ENCODE measurements around the gene PDZRN4. TPM values are rescaled to one million over a fixed set of nuclear protein-coding genes. Genes with fewer than 3 reads are reported as not detected.

The PDZRN4 gene
- total RNA-seq, 1 experiment from 2014 or later: not detected

DNA sequence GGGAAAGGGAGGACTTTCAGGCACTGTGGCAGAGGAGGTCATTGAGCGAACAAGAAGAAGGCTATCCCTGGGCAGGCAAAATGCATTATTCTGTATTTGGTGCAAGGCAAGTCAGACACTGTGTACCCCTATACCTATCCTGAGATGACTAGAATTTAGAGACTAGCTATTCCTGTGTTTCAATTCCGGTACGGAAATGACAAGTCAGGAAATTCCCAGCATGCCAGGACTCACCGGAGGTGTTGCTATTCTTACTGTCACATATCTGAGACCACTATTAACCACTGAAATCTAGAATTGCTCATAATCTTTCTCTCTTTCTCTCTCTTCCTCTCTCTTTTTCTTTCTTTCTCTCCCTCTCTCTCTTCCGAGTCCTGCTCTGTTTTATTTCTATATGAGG lies 297.1 kb downstream of the PDZRN4 start:
- ChIA-PET CTCF (no interaction called here), POLR2A (no interaction called here)
- no peaks in the 10 kb centered on the region for H3K36me3 ChIP-seq (ENCODE audit: control insufficient read depth, insufficient read depth, low read length)
- intact Hi-C loops (cut with micrococcal nuclease; ENCODE audit: unreplicated experiment): no loop called here
- H3K4me1 ChIP-seq: no peaks in the 10 kb centered on the region
- no peak overlapping the region for H3K27ac Mint-ChIP-seq (ENCODE audit: unreplicated experiment)
- no peak for DNase-seq
- no peaks in the 10 kb centered on the region for H3K27me3 ChIP-seq (replicated peaks; ENCODE audit: control insufficient read depth, insufficient read depth, low read length)
- H3K27me3 Mint-ChIP-seq (ENCODE audit: insufficient read depth, unreplicated experiment): no peaks in the 10 kb centered on the region
- no TSS peak for BruUV-seq (replicated peaks)
- no peaks in the 10 kb centered on the region for H3K4me1 Mint-ChIP-seq (ENCODE audit: low read depth, unreplicated experiment)
- no peaks in the 10 kb centered on the region for H3K9me3 ChIP-seq
- no peak overlapping the region for H3K4me3 Mint-ChIP-seq (ENCODE audit: unreplicated experiment)
- no peaks in the 10 kb centered on the region for H3K9me3 Mint-ChIP-seq (ENCODE audit: unreplicated experiment)
- TF ChIP-seq, protein P1, sequence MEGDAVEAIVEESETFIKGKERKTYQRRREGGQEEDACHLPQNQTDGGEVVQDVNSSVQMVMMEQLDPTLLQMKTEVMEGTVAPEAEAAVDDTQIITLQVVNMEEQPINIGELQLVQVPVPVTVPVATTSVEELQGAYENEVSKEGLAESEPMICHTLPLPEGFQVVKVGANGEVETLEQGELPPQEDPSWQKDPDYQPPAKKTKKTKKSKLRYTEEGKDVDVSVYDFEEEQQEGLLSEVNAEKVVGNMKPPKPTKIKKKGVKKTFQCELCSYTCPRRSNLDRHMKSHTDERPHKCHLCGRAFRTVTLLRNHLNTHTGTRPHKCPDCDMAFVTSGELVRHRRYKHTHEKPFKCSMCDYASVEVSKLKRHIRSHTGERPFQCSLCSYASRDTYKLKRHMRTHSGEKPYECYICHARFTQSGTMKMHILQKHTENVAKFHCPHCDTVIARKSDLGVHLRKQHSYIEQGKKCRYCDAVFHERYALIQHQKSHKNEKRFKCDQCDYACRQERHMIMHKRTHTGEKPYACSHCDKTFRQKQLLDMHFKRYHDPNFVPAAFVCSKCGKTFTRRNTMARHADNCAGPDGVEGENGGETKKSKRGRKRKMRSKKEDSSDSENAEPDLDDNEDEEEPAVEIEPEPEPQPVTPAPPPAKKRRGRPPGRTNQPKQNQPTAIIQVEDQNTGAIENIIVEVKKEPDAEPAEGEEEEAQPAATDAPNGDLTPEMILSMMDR (IDR thresholded peaks at IDR 0.05; ENCODE audit: insufficient read depth in 1 of 2, low read depth in 1 of 2, low read length in 1 of 2, severe bottlenecking in 1 of 2, unreplicated experiment in 1 of 2): no peak
- no peaks in the 10 kb centered on the region for H3K36me3 Mint-ChIP-seq (ENCODE audit: insufficient read depth, unreplicated experiment)
- no peak overlapping the region for H3K4me3 ChIP-seq (ENCODE audit: low read depth, low read length)

DNA sequence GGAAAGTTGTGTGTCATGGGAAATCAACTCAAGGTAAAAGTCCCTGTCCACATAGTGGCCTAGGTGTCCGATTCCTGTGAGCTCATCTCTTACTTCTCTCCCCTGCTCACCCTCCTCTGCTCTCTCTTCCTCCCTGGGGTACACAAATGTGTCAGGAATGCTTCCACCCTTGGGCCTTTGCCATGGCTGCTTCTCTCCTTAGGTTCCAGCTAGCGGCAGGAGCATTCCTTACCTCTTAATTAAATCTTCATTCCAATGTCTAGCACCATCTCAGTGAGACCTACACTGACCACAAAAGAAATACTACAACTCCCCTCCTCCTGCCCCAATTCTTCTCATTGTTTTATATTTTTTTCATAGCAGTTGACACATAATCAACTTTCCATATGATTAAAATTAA lies 298.6 kb downstream of the PDZRN4 start:
- DNase-seq: no peak
- Mint-ChIP-seq H3K9me3 (ENCODE audit: unreplicated experiment) (no peaks in the 10 kb centered on the region), H3K27me3 (ENCODE audit: insufficient read depth, unreplicated experiment) (peaks cover 4% of the 10 kb centered on the region), H3K36me3 (ENCODE audit: insufficient read depth, unreplicated experiment) (no peaks in the 10 kb centered on the region), H3K27ac (ENCODE audit: unreplicated experiment) (no peak overlapping the region), H3K4me3 (ENCODE audit: unreplicated experiment) (no peak overlapping the region), H3K4me1 (ENCODE audit: low read depth, unreplicated experiment) (no peaks in the 10 kb centered on the region)
- no TSS peak for BruUV-seq (replicated peaks)
- no peaks in the 10 kb centered on the region for H3K9me3 ChIP-seq
- intact Hi-C loops (cut with micrococcal nuclease; ENCODE audit: unreplicated experiment): no loop called here
- TF ChIP-seq, protein P1 (IDR thresholded peaks at IDR 0.05; ENCODE audit: insufficient read depth in 1 of 2, low read depth in 1 of 2, low read length in 1 of 2, severe bottlenecking in 1 of 2, unreplicated experiment in 1 of 2): no peak
- no peaks in the 10 kb centered on the region for H3K4me1 ChIP-seq
- no peaks in the 10 kb centered on the region for H3K27me3 ChIP-seq (replicated peaks; ENCODE audit: control insufficient read depth, insufficient read depth, low read length)
- H3K36me3 ChIP-seq (ENCODE audit: control insufficient read depth, insufficient read depth, low read length): no peaks in the 10 kb centered on the region
- POLR2A ChIA-PET: no interaction called here
- H3K4me3 ChIP-seq (ENCODE audit: low read depth, low read length): no peak overlapping the region
- CTCF ChIA-PET: no interaction called here

DNA sequence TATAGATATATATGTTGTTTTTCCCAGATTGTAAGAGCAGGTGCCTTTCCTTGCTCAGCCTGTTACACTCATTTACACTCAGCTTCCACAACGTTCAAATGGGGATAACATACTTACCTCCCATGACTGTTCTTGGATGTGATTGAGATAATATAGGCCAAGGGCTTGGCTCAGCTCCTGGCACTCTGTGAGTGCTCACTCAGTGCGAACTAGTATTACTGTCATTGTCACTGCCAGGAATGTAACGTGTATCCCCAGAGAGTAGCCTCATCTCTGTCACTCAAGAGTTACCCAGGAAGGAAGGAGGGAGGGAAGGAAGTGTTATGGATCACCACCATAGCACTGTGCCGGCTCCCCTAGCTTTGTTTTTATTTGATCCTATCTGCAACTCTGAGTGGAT lies 307.9 kb downstream of the PDZRN4 start:
- no peaks in the 10 kb centered on the region for H3K9me3 Mint-ChIP-seq (ENCODE audit: unreplicated experiment)
- no peak overlapping the region for H3K4me3 Mint-ChIP-seq (ENCODE audit: unreplicated experiment)
- H3K9me3 ChIP-seq: no peaks in the 10 kb centered on the region
- POLR2A ChIA-PET: no interaction called here
- no peak for DNase-seq
- BruUV-seq (replicated peaks): no TSS peak
- CTCF ChIA-PET: no interaction called here
- intact Hi-C loops (cut with micrococcal nuclease; ENCODE audit: unreplicated experiment): no loop called here
- H3K4me3 ChIP-seq (ENCODE audit: low read depth, low read length): no peak overlapping the region
- peaks cover 14% of the 10 kb centered on the region for H3K27me3 Mint-ChIP-seq (ENCODE audit: insufficient read depth, unreplicated experiment)
- H3K36me3 Mint-ChIP-seq (ENCODE audit: insufficient read depth, unreplicated experiment): no peaks in the 10 kb centered on the region
- no peaks in the 10 kb centered on the region for H3K4me1 ChIP-seq
- H3K4me1 Mint-ChIP-seq (ENCODE audit: low read depth, unreplicated experiment): no peaks in the 10 kb centered on the region
- H3K36me3 ChIP-seq (ENCODE audit: control insufficient read depth, insufficient read depth, low read length): no peaks in the 10 kb centered on the region
- H3K27me3 ChIP-seq (replicated peaks; ENCODE audit: control insufficient read depth, insufficient read depth, low read length): no peaks in the 10 kb centered on the region; the same call in 1 of the 2 replicates
- H3K27ac Mint-ChIP-seq (ENCODE audit: unreplicated experiment): no peak overlapping the region
- TF ChIP-seq, protein P1 (IDR thresholded peaks at IDR 0.05; ENCODE audit: insufficient read depth in 1 of 2, low read depth in 1 of 2, low read length in 1 of 2, severe bottlenecking in 1 of 2, unreplicated experiment in 1 of 2): no peak

Data from Caco-2 (cell line).